ENCODE results near the gene RBMX2. TPM values are rescaled to one million over a fixed set of nuclear protein-coding genes. Genes with fewer than 3 reads are reported as not detected.
"Not testable (repeated sequence)": the region's sequence is repeated elsewhere in the genome, so short reads cannot be mapped to it uniquely, and the experiment has no call there.

The RBMX2 gene
- polyA plus RNA-seq, 3 donors: 11.9 to 15.0 (median 13.1) TPM

- WGBS (ENCODE audit: insufficient coverage): no CpG with 5 or more reads among the region's 6 CpGs
- H3K4me1 Mint-ChIP-seq: no peaks in the 10 kb centered on the region
- no peaks in the 10 kb centered on the region for H4K20me1 ChIP-seq (ENCODE audit: insufficient read depth, low read length)
- intact Hi-C loops (cut with micrococcal nuclease): no loop called here
- H3K9me3 Mint-ChIP-seq: peaks cover 0 to 18% (median 2%) of the 10 kb centered on the region in 7 donors
- H3K27me3 Mint-ChIP-seq (ENCODE audit: low read depth in 3 of 3): peaks cover 3 to 8% (median 6%) of the 10 kb centered on the region in 3 donors
- no peak overlapping the region for H3K4me3 Mint-ChIP-seq
- H3K4me2 ChIP-seq (replicated peaks; ENCODE audit: extremely low read depth, low read length, poor library complexity, severe bottlenecking): no peak overlapping the region
- H3K27ac Mint-ChIP-seq: no peak overlapping the region
- H3K27ac ChIP-seq (ENCODE audit: low read depth in 1 of 2, low read length in 2 of 2): no peak overlapping the region
- H3K4me1 ChIP-seq (ENCODE audit: control insufficient read depth in 1 of 2, insufficient read depth in 2 of 2, low read length in 2 of 2): no peaks in the 10 kb centered on the region
- no peak overlapping the region for H3K4me3 ChIP-seq (replicated peaks in 1 of 3; ENCODE audit: low read depth in 2 of 3, low read length in 3 of 3)
- no peaks in the 10 kb centered on the region for H3K27me3 ChIP-seq (ENCODE audit: control insufficient read depth in 2 of 2, insufficient read depth in 2 of 2, low read length in 2 of 2)
- H3K9me3 ChIP-seq (replicated peaks in 1 of 2; ENCODE audit: control insufficient read depth in 1 of 2, insufficient read depth in 1 of 2, low read length in 2 of 2): peaks cover 0 to 4% of the 10 kb centered on the region in 2 donors
- H3K9ac ChIP-seq (ENCODE audit: insufficient read depth, low read length, poor library complexity, severe bottlenecking): no peak overlapping the region
- no peak for DNase-seq
- no peaks in the 10 kb centered on the region for H3K79me2 ChIP-seq (ENCODE audit: insufficient read depth, low read length)
- H3K36me3 Mint-ChIP-seq: no peaks in the 10 kb centered on the region
- no peak overlapping the region for H2AFZ ChIP-seq (ENCODE audit: insufficient read depth, low read depth, low read length, poor library complexity, severe bottlenecking)
- H3K36me3 ChIP-seq (replicated peaks in 1 of 2; ENCODE audit: control insufficient read depth in 1 of 2, insufficient read depth in 2 of 2, low read length in 2 of 2): no peaks in the 10 kb centered on the region
- TF ChIP-seq, protein P1, sequence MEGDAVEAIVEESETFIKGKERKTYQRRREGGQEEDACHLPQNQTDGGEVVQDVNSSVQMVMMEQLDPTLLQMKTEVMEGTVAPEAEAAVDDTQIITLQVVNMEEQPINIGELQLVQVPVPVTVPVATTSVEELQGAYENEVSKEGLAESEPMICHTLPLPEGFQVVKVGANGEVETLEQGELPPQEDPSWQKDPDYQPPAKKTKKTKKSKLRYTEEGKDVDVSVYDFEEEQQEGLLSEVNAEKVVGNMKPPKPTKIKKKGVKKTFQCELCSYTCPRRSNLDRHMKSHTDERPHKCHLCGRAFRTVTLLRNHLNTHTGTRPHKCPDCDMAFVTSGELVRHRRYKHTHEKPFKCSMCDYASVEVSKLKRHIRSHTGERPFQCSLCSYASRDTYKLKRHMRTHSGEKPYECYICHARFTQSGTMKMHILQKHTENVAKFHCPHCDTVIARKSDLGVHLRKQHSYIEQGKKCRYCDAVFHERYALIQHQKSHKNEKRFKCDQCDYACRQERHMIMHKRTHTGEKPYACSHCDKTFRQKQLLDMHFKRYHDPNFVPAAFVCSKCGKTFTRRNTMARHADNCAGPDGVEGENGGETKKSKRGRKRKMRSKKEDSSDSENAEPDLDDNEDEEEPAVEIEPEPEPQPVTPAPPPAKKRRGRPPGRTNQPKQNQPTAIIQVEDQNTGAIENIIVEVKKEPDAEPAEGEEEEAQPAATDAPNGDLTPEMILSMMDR (IDR thresholded peaks at IDR 0.05): no peak
These were observed 24.7 kb downstream of the RBMX2 start for GRCh38 chrX:130426531-130426930.

DNA sequence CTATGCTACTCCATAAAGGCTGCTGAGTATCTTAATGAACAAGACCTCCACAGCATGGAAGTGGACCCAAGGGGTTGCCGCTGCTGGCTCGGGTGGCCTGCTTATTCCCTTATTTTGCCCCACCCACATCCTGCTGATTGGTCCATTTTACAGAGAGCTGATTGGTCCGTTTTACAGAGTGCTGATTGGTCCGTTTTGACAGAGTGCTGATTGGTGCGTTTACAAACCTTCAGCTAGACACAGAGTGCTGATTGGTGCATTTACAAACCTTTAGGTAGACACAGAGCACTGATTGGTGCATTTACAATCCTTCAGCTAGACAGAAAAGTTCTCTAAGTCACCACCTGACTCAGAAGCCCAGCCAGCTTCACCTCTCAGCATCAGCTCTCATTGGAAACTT is 27.4 kb downstream of the RBMX2 start:
- H3K9ac ChIP-seq (ENCODE audit: insufficient read depth, low read length, poor library complexity, severe bottlenecking); H4K20me1 ChIP-seq (ENCODE audit: insufficient read depth, low read length); H3K9me3 ChIP-seq (replicated peaks in 1 of 2; ENCODE audit: control insufficient read depth in 1 of 2, insufficient read depth in 1 of 2, low read length in 2 of 2); H3K4me3 Mint-ChIP-seq; H3K4me2 ChIP-seq (replicated peaks; ENCODE audit: extremely low read depth, low read length, poor library complexity, severe bottlenecking); H3K4me1 Mint-ChIP-seq; H3K4me1 ChIP-seq (ENCODE audit: control insufficient read depth in 1 of 2, insufficient read depth in 2 of 2, low read length in 2 of 2); DNase-seq; H3K27me3 ChIP-seq (ENCODE audit: control insufficient read depth in 2 of 2, insufficient read depth in 2 of 2, low read length in 2 of 2); H3K36me3 ChIP-seq (replicated peaks in 1 of 2; ENCODE audit: control insufficient read depth in 1 of 2, insufficient read depth in 2 of 2, low read length in 2 of 2); H3K27ac Mint-ChIP-seq; H2AFZ ChIP-seq (ENCODE audit: insufficient read depth, low read depth, low read length, poor library complexity, severe bottlenecking); H3K36me3 Mint-ChIP-seq; H3K79me2 ChIP-seq (ENCODE audit: insufficient read depth, low read length); H3K4me3 ChIP-seq (replicated peaks in 1 of 3; ENCODE audit: low read depth in 2 of 3, low read length in 3 of 3); H3K27ac ChIP-seq (ENCODE audit: low read depth in 1 of 2, low read length in 2 of 2); intact Hi-C loops (cut with micrococcal nuclease): not testable (repeated sequence)
- Mint-ChIP-seq H3K9me3 (peaks cover 0 to 19% (median 2%) of the 10 kb centered on the region in 7 donors), H3K27me3 (ENCODE audit: low read depth in 3 of 3) (peaks cover 3 to 12% (median 4%) of the 10 kb centered on the region in 3 donors)
- no CpG with 5 or more reads among the region's 5 CpGs for WGBS (ENCODE audit: insufficient coverage)

All from CD14-positive monocyte (primary cell).